ENCODE data around the gene DPP10.
"Not testable (repeated sequence)": the region's sequence is repeated elsewhere in the genome, so short reads cannot be mapped to it uniquely, and the experiment has no call there.

DNA sequence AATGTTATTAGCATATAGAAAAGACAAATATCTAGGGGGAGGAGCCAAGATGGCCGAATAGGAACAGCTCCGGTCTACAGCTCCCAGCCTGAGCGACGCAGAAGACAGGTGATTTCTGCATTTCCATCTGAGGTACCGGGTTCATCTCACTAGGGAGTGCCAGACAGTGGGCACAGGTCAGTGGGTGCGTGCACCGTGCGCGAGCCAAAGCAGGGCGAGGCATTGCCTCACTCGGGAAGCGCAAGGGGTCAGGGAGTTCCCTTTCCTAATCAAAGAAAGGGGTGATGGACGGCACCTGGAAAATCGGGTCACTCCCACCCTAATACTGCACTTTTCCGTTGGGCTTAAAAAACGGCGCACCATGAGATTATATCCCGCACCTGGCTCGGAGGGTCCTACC is 561.9 kb downstream of the DPP10 start:
- TF ChIP-seq, protein P1, sequence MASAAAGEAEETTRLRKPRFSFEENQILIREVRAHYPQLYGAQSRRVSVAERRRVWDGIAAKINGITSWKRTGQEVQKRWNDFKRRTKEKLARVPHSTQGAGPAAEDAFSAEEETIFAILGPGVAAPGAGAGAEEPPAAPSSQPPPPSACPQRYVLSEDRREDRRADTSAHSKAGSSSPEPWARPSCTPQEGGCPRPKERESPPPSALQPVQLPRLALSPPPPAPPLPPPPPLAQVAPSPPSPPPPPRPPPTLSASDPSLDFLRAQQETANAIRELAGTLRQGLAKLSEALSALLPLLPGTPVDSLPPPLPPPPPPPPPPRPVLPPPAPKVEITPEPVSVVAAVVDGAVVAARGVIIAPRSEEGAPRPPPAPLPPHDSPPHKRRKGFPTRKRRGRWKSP (CRISPR knock-in tag; IDR thresholded peaks at IDR 0.05): not testable (repeated sequence)
- not testable (repeated sequence) for TF ChIP-seq HDAC6, CHD2, POLR2AphosphoS5 (IDR thresholded peaks at IDR 0.05; ENCODE audit: low read depth, low read length)
- TF ChIP-seq, protein P2, sequence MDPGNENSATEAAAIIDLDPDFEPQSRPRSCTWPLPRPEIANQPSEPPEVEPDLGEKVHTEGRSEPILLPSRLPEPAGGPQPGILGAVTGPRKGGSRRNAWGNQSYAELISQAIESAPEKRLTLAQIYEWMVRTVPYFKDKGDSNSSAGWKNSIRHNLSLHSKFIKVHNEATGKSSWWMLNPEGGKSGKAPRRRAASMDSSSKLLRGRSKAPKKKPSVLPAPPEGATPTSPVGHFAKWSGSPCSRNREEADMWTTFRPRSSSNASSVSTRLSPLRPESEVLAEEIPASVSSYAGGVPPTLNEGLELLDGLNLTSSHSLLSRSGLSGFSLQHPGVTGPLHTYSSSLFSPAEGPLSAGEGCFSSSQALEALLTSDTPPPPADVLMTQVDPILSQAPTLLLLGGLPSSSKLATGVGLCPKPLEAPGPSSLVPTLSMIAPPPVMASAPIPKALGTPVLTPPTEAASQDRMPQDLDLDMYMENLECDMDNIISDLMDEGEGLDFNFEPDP (CRISPR knock-in tag; conservative IDR thresholded peaks at IDR 0.05): not testable (repeated sequence)

Measured in HepG2 (cell line).